ENCODE results near the gene SFT2D1.
"Not testable (repeated sequence)": the region's sequence is repeated elsewhere in the genome, so short reads cannot be mapped to it uniquely, and the experiment has no call there.

The SFT2D1 gene

GRCh38 chr6:166386111-166386510 lies 43.8 kb upstream of the SFT2D1 start:
- Histone ChIP-seq H3K27ac (no peak overlapping the region), H3K4me3 (IDR thresholded peaks at IDR 0.05; ENCODE audit: insufficient read depth, low read depth, low read length) (no peak overlapping the region), H3K27me3 (ENCODE audit: insufficient read depth, low read depth) (no peaks in the 10 kb centered on the region), H3K79me2 (ENCODE audit: insufficient read depth, low read depth) (no peaks in the 10 kb centered on the region), H3K4me1 (ENCODE audit: low read depth, poor library complexity, severe bottlenecking) (peaks cover 11% of the 10 kb centered on the region), H4K20me1 (ENCODE audit: insufficient read depth) (no peaks in the 10 kb centered on the region), H3K4me2 (no peak overlapping the region), H2AFZ (ENCODE audit: low read depth) (no peak overlapping the region), H3K9ac (no peak overlapping the region), H3K36me3 (ENCODE audit: insufficient read depth) (no peaks in the 10 kb centered on the region)
- no peak for TF ChIP-seq CTCF (conservative IDR thresholded peaks at IDR 0.05; ENCODE audit: low read depth, low read length)

- H3K9ac ChIP-seq = peak overlapping the region; percentile 90
- H3K4me1 ChIP-seq (ENCODE audit: low read depth, poor library complexity, severe bottlenecking) = peaks cover 21% of the 10 kb centered on the region
- peak overlapping the region; percentile 97 for H3K27ac ChIP-seq
- H3K4me3 ChIP-seq (IDR thresholded peaks at IDR 0.05; ENCODE audit: insufficient read depth, low read depth, low read length); H3K36me3 ChIP-seq (ENCODE audit: insufficient read depth); H3K79me2 ChIP-seq (ENCODE audit: insufficient read depth, low read depth); H3K27me3 ChIP-seq (ENCODE audit: insufficient read depth, low read depth); H4K20me1 ChIP-seq (ENCODE audit: insufficient read depth): not testable (repeated sequence)
- H3K4me2 ChIP-seq = peak overlapping the region; percentile 52
- TF ChIP-seq CTCF (conservative IDR thresholded peaks at IDR 0.05; ENCODE audit: low read depth, low read length) = 0 out of 2 replicates have a peak, but pooled peaks have one; percentile 4
- peak overlapping the region; percentile 92 for H2AFZ ChIP-seq (ENCODE audit: low read depth)
Measured at GRCh38 chr6:166383802-166384363, 41.5 kb upstream of the SFT2D1 start.

GRCh38 chr6:166382933-166383801 lies 40.8 kb upstream of the SFT2D1 start, which contains the start of gene MPC1:
Gene MPC1, minus strand, starts transcription at chr6:166382940. Its CDS starts 64 bp downstream, at chr6:166382876.
- Histone ChIP-seq H2AFZ (ENCODE audit: low read depth) (peak within 1 kb of the TSS; percentile 92), H3K4me3 (IDR thresholded peaks at IDR 0.05; ENCODE audit: insufficient read depth, low read depth, low read length) (no peak within 1 kb of the TSS), H3K79me2 (ENCODE audit: insufficient read depth, low read depth) (no peaks in the 10 kb centered on the region), H4K20me1 (ENCODE audit: insufficient read depth) (no peaks in the 10 kb centered on the region), H3K36me3 (ENCODE audit: insufficient read depth) (no peaks in the 10 kb centered on the region), H3K27ac (peak within 1 kb of the TSS; percentile 97), H3K4me2 (peak within 1 kb of the TSS; percentile 86), H3K9ac (peak within 1 kb of the TSS; percentile 90), H3K27me3 (ENCODE audit: insufficient read depth, low read depth) (no peaks in the 10 kb centered on the region), H3K4me1 (ENCODE audit: low read depth, poor library complexity, severe bottlenecking) (peaks cover 21% of the 10 kb centered on the region)
- 0 out of 2 replicates have a peak, but pooled peaks have one; percentile 4 for TF ChIP-seq CTCF (conservative IDR thresholded peaks at IDR 0.05; ENCODE audit: low read depth, low read length)

- H3K9ac ChIP-seq = peak overlapping the region; percentile 35; the same call in 1 of the 2 replicates
- H3K4me1 ChIP-seq (ENCODE audit: low read depth, poor library complexity, severe bottlenecking) = peaks cover 21% of the 10 kb centered on the region
- no peak overlapping the region for H3K4me3 ChIP-seq (IDR thresholded peaks at IDR 0.05; ENCODE audit: insufficient read depth, low read depth, low read length)
- H2AFZ ChIP-seq (ENCODE audit: low read depth) = peak overlapping the region; percentile 79; the same call in 1 of the 2 replicates
- no peaks in the 10 kb centered on the region for H3K27me3 ChIP-seq (ENCODE audit: insufficient read depth, low read depth)
- peak overlapping the region; percentile 97; the same call in 1 of the 2 replicates for H3K27ac ChIP-seq
- H3K36me3 ChIP-seq (ENCODE audit: insufficient read depth) = no peaks in the 10 kb centered on the region
- H4K20me1 ChIP-seq (ENCODE audit: insufficient read depth) = no peaks in the 10 kb centered on the region
- no peaks in the 10 kb centered on the region for H3K79me2 ChIP-seq (ENCODE audit: insufficient read depth, low read depth)
- peak overlapping the region; percentile 86 for H3K4me2 ChIP-seq
- no peak for TF ChIP-seq CTCF (conservative IDR thresholded peaks at IDR 0.05; ENCODE audit: low read depth, low read length)
Measured at GRCh38 chr6:166382500-166382932, 40.2 kb upstream of the SFT2D1 start.

Measured in KMS-11 (cell line).